K562 treated with DMSO at 1 percent for 4 hours (cell line): Measurements from ENCODE around the gene FRYL. TPM values are rescaled to one million over a fixed set of nuclear protein-coding genes. Genes with fewer than 3 reads are reported as not detected.

Experiments
- total RNA-seq: library from RNA; unstranded; fragments of 300-600 nt; gene quantifications from 2 replicates; pipeline ENCODE4 v1.2.3, GENCODE V29; 2022; ENCODE audit not compliant: insufficient read depth

FRYL gene
- 11.4 and 13.9 TPM in 2 replicates for total RNA-seq

GRCh38 chr4:48779998-48780864, at the start of gene FRYL:
FRYL (minus strand) TSS chr4:48780279; CDS start chr4:48634410, 145,869 bp downstream.

GRCh38 chr4:48490012-48490679, 289.9 kb downstream of the FRYL start, which contains the start of gene ZAR1:
ZAR1 (plus strand) TSS chr4:48490252; CDS start chr4:48490292, 40 bp downstream.

GRCh38 chr4:48483006-48483776, 296.9 kb downstream of the FRYL start, which contains the start of gene SLC10A4:
SLC10A4 (plus strand) TSS chr4:48483343; CDS start chr4:48483562, 219 bp downstream.

Other genes starting within 250 kb of the FRYL start
- 119 and 139 TPM in 2 replicates for gene OCIAD1, start 50.8 kb upstream of the FRYL start, total RNA-seq
- not detected in 2 replicates for gene OCIAD2, start 126.5 kb upstream of the FRYL start, total RNA-seq
- not detected in 2 replicates for gene CWH43, start 206.0 kb upstream of the FRYL start, total RNA-seq